ENCODE data around the gene PRR36.

The PRR36 gene

DNA sequence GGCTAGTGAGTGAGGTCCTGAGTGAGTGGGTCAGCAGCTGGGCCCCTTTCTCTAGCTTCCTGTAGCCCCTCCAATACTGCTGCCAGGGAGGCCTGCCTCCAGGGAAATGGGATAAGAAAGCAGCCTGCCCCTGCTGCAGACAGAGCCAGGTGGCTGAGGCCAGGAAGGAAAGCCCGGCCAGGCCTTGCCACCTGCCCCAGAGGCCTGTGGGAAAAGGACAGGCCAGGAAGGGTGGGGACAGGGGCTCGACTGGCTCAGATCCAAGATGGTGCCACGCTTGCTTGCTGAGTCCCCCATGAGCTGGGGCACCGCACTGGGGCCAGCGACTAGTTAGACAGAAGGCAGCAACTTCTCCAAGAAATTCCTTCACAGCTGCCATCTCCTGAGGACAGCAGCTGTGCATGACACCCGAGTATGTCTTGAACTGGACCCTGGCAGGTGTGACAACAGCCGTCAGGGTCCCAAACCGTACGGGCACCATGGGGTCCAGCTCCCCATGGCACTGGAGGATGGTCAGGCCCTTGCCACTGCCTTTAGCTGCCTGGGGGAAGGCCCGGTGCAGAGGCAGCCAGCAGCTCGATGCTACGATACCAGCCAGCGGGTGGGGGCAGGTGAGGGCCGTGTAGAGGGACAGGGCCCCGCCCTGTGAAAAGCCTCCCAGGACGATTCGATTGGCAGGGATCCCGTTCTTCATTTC, 5.1 kb upstream of the PRR36 start:
- no peak overlapping the region for H2AFZ ChIP-seq (ENCODE audit: low read length, unreplicated experiment)
- H3K36me3 ChIP-seq (ENCODE audit: insufficient read depth, low read length): no peaks in the 10 kb centered on the region

DNA sequence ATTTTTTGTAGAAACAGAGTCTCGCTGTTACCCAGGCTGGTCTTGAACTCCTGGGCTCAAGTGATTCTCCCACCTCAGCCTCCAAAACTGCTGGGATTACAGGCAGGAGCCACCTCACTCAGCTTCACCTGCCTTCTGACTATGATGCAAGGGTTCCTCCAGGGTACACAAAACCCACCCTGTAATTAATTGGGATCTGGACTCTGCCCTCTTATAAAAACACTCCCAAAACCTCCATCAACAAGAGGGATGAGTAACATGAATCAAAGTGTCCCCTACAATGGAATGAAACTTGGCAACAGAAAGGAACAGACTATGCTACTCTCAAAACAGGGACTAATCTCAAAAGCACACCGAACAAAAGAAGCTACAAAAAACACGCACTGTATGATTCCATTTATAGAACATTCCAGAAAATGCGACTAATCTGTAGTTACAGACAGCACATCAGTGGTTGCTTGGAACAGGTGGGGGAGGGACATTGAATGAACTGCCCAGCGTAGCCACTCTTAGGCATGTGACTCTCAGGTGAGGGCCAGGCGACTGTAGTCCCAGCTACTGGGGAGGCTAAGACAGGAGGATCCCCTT, 3.2 kb upstream of the PRR36 start:
- Histone ChIP-seq H3K4me3 (ENCODE audit: low read depth, low read length) (no peak overlapping the region), H2AFZ (ENCODE audit: low read length, unreplicated experiment) (no peak overlapping the region), H3K27me3 (ENCODE audit: insufficient read depth, low read length) (peaks cover 23% of the 10 kb centered on the region), H3K4me1 (ENCODE audit: control insufficient read depth, insufficient read depth, low read length, unreplicated experiment) (no peaks in the 10 kb centered on the region), H3K36me3 (ENCODE audit: insufficient read depth, low read length) (no peaks in the 10 kb centered on the region), H3K79me2 (ENCODE audit: control insufficient read depth, insufficient read depth, low read length, unreplicated experiment) (no peaks in the 10 kb centered on the region), H3K27ac (ENCODE audit: low read depth, low read length) (no peak overlapping the region)

More for the DNA sequence above, 5.1 kb upstream of the PRR36 start:
- Histone ChIP-seq H3K4me1 (ENCODE audit: control insufficient read depth, insufficient read depth, low read length, unreplicated experiment) (no peaks in the 10 kb centered on the region), H3K27me3 (ENCODE audit: insufficient read depth, low read length) (peaks cover 7% of the 10 kb centered on the region), H3K4me3 (ENCODE audit: low read depth, low read length) (no peak overlapping the region), H3K79me2 (ENCODE audit: control insufficient read depth, insufficient read depth, low read length, unreplicated experiment) (no peaks in the 10 kb centered on the region), H3K27ac (ENCODE audit: low read depth, low read length) (no peak overlapping the region)

DNA sequence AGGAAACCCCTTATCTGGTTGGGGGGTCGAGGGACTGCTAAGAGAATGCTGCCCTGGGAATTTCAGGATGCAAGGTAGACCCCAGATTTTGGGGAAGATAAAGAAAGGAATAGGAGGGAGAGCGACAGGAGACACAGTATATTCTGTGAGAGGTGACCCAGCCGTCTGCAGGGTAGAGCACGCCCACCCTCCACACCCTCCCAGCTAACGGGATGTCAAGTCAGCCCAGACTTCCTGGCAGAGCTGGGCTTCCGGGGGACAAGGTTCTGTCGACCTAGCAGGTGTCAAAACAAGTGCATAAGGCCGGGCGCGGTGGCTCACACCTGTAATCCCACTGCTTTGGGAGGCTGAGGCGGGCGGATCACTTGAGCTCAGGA, 695 bp upstream of the PRR36 start:
- H3K27ac ChIP-seq (ENCODE audit: low read depth, low read length): no peak overlapping the region
- H2AFZ ChIP-seq (ENCODE audit: low read length, unreplicated experiment): no peak overlapping the region
- H3K36me3 ChIP-seq (ENCODE audit: insufficient read depth, low read length): no peaks in the 10 kb centered on the region
- no peak overlapping the region for H3K4me3 ChIP-seq (ENCODE audit: low read depth, low read length)
- peaks cover 23% of the 10 kb centered on the region for H3K27me3 ChIP-seq (ENCODE audit: insufficient read depth, low read length)
- no peaks in the 10 kb centered on the region for H3K79me2 ChIP-seq (ENCODE audit: control insufficient read depth, insufficient read depth, low read length, unreplicated experiment)
- H3K4me1 ChIP-seq (ENCODE audit: control insufficient read depth, insufficient read depth, low read length, unreplicated experiment): no peaks in the 10 kb centered on the region

DNA sequence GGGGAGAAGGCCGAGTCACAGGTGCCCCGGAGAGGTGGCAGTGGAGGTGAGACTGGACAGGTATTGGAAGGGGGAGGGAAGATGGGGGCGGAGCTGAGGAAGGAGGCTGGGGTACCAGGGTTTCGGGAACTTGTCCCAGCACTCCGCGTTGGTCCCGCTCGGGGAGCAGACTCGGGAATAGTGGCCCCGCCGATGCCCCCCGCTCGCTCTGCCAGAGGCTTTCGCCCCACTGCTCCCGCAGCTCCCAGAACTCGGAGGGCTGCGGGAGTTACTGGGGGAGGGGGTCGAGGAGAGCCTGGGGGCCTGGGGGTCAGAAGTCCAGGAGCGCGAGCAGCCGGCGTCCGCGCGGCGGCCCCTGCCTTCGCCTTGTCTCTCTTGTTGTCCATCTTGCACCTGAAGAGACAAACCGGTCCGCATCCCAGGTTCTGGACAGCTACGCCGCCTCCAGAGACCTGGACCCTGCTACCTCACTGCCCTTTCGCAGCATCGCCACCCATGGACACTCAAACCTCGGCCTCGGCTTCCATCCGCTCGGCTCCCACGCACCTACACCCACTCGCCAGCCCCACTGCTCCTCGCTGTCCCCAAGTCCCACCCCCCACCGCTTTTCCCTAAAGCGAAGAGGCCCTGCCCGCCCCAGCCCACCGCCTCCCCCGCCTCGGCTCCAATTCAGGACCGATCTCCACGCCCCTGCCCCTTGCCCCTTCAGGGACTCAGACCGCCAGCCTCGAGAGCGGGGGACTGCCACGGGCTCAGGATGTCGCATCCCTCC, 700 bp downstream of the PRR36 start:
- no peaks in the 10 kb centered on the region for H3K79me2 ChIP-seq (ENCODE audit: control insufficient read depth, insufficient read depth, low read length, unreplicated experiment)
- H3K4me3 ChIP-seq (ENCODE audit: low read depth, low read length): no peak overlapping the region
- H3K36me3 ChIP-seq (ENCODE audit: insufficient read depth, low read length): no peaks in the 10 kb centered on the region
- no peak overlapping the region for H3K27ac ChIP-seq (ENCODE audit: low read depth, low read length)
- no peak overlapping the region for H2AFZ ChIP-seq (ENCODE audit: low read length, unreplicated experiment)
- H3K4me1 ChIP-seq (ENCODE audit: control insufficient read depth, insufficient read depth, low read length, unreplicated experiment): no peaks in the 10 kb centered on the region
- H3K27me3 ChIP-seq (ENCODE audit: insufficient read depth, low read length): peaks cover 23% of the 10 kb centered on the region

DNA sequence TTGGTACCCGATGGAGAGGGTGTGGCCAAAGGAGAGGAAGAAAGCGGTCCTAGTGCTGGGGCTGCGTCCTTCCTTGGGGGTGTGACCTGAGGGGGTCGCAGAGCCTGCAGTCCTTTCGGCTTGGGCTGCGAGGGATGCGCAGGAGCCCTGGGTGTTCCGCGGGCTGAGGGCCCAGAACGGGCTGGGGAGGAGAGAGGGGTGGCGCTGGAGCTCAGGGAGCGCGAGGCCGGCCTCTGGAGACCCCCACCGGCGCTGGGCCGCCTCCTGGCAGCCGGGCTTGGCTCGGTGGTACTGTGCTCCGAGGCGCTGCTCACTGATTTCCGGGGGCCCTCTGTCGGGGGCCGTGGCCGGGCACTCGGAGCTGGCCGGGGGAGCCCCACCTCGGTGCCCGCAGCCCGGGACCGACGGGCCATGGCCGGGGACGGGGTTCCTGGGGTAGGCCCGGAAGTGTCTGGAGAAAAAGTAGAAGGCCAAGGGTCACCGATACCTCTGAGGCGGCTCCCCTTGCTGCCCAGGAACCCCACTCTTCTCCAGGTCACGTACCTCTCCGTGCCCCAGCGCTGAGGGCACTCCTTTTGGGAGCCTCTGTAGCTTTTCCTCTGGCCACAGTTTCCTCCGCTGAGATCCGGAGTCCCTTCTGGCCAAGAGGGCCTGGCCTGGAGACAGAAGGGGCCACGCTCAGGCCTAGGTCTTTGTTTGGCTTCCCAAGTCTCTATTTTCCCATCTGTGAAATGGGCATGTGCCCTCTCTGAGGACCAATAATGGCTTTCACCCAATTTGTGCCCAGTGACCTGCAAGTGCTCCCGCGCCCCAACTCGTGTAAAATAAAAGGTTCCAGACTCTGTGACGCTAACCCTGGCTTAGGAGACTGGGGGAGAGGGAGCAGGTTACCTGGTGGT, 1.6 kb downstream of the PRR36 start:
- Histone ChIP-seq H3K4me3 (ENCODE audit: low read depth, low read length) (no peak overlapping the region), H3K27ac (ENCODE audit: low read depth, low read length) (no peak overlapping the region), H3K79me2 (ENCODE audit: control insufficient read depth, insufficient read depth, low read length, unreplicated experiment) (no peaks in the 10 kb centered on the region), H3K36me3 (ENCODE audit: insufficient read depth, low read length) (no peaks in the 10 kb centered on the region), H2AFZ (ENCODE audit: low read length, unreplicated experiment) (no peak overlapping the region), H3K4me1 (ENCODE audit: control insufficient read depth, insufficient read depth, low read length, unreplicated experiment) (no peaks in the 10 kb centered on the region), H3K27me3 (ENCODE audit: insufficient read depth, low read length) (peaks cover 23% of the 10 kb centered on the region)

DNA sequence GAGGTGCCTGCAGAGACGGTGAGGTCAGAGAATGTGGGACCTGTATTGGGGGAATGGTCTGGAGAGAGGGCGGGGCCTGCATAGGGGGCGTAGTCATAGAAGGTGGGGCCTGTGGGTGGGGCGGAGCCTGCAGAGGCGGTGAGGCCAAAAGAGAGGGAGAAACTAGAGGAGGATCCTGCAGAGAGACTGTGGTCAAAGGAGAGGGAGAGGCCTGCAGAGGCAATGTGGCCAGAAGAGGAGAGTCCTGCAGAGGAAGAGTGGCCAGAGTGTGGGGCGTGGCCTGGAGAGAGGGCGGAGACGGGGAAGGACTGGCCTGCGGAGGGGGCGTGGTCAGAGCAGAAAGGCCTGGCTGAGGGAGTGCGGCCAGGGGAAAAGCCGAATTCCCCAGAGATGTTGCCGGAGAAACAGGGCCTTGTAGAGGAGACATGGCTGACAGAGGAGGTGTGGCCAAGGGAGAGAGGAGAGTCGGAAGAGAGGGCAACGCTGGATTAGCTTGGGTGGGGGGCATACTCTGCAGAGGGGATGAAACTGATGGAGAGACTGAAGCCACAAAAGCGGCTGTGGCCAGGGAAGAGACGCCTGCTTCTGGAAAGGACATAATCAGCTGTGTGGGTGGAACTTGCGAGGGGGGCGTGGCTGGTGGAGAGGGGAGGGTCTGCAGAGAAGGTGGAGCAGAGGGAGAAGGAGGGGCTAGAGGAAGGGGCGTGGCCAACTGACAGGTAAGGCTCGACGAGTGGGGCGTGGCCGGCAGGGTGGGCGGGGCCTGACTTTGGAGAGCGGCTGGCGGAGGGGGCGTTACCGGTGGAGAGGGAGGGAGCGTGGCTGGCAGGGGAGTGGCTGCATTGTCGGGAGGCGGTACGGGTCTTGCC, 2.5 kb downstream of the PRR36 start:
- Histone ChIP-seq H3K27me3 (ENCODE audit: insufficient read depth, low read length) (peaks cover 23% of the 10 kb centered on the region), H3K27ac (ENCODE audit: low read depth, low read length) (no peak overlapping the region), H3K4me1 (ENCODE audit: control insufficient read depth, insufficient read depth, low read length, unreplicated experiment) (no peaks in the 10 kb centered on the region), H3K36me3 (ENCODE audit: insufficient read depth, low read length) (no peaks in the 10 kb centered on the region), H3K4me3 (ENCODE audit: low read depth, low read length) (peak overlapping the region; percentile 66), H3K79me2 (ENCODE audit: control insufficient read depth, insufficient read depth, low read length, unreplicated experiment) (no peaks in the 10 kb centered on the region), H2AFZ (ENCODE audit: low read length, unreplicated experiment) (no peak overlapping the region)

DNA sequence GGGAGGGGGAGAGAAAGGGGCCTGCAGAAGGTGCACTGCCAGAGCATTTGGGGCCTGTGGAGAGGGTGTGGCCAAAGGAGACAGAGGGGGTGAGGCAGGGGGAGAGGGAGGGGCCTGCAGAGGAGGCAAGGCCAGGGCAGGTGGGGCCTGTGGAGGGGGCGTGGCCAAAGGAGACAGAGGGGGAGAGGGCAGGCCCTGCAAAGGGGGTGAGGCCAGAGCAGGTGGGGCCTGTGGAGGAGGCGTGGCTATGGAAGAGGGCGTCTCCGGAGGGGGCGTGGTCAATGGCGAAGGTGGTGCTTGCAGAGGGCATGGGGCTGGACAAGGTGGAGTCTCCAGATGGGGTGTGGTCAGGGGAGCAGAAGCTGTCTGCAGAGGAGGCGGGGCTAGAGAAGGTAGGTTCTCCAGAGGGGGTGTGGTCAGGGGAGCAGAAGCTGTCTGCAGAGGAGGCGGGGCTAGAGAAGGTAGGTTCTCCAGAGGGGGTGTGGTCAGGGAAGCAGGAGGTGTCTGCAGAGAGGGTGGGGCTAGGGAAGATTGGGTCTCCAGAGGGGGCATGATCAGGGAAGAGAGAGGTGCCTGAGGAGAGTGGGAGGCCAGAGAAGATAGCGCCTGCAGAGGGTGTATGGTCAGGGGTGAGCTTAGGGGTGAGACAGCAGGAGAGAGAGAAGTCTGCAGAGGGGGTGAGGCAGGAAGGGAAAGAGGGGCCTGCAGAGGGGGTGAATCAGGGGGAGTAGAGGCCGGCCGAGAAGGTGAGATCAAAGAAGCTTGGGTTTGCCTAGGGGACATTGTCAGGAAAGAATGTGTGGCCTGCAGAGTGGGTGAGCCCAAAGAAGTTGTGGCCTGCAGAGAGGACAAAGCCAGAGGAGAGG, 3.4 kb downstream of the PRR36 start:
- no peak overlapping the region for H3K27ac ChIP-seq (ENCODE audit: low read depth, low read length)

DNA sequence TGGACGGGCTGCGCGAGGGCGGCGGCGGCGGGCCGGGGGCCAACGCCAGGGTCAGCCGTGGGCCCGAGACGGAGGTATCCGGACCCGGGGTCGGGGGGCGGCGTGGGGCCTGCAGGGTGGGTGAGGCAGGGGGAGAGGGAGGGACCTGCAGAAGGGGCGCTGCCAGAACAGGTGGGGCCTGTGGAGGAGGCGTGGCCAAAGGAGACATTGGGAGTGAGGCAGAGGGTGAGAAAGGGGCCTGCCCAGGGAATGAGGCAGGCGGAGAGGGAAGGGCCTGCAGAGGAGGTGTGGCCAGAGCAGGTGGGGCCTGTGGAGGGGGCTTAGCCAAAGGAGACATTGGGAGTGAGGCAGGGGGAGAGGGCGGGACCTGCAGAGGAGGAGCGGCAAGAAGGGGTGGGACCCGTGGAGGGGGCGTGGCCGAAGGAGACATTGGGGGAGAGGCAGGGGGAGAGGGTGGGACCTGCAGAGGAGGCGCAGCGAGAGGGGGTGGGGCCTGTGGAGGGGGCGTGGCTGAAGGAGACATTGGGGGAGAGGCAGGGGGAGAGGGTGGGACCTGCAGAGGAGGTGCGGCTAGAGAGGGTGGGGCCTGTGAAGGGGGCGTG, 4.2 kb downstream of the PRR36 start:
- Histone ChIP-seq H3K27me3 (ENCODE audit: insufficient read depth, low read length) (peaks cover 23% of the 10 kb centered on the region), H3K4me1 (ENCODE audit: control insufficient read depth, insufficient read depth, low read length, unreplicated experiment) (no peaks in the 10 kb centered on the region), H3K36me3 (ENCODE audit: insufficient read depth, low read length) (no peaks in the 10 kb centered on the region), H3K79me2 (ENCODE audit: control insufficient read depth, insufficient read depth, low read length, unreplicated experiment) (no peaks in the 10 kb centered on the region), H2AFZ (ENCODE audit: low read length, unreplicated experiment) (no peak overlapping the region), H3K4me3 (ENCODE audit: low read depth, low read length) (peak overlapping the region; percentile 68), H3K27ac (ENCODE audit: low read depth, low read length) (no peak overlapping the region)

More for the DNA sequence above, 3.4 kb downstream of the PRR36 start:
- Histone ChIP-seq H3K4me3 (ENCODE audit: low read depth, low read length) (no peak overlapping the region), H3K79me2 (ENCODE audit: control insufficient read depth, insufficient read depth, low read length, unreplicated experiment) (no peaks in the 10 kb centered on the region), H3K4me1 (ENCODE audit: control insufficient read depth, insufficient read depth, low read length, unreplicated experiment) (no peaks in the 10 kb centered on the region), H2AFZ (ENCODE audit: low read length, unreplicated experiment) (no peak overlapping the region), H3K36me3 (ENCODE audit: insufficient read depth, low read length) (no peaks in the 10 kb centered on the region), H3K27me3 (ENCODE audit: insufficient read depth, low read length) (peaks cover 23% of the 10 kb centered on the region)

DNA sequence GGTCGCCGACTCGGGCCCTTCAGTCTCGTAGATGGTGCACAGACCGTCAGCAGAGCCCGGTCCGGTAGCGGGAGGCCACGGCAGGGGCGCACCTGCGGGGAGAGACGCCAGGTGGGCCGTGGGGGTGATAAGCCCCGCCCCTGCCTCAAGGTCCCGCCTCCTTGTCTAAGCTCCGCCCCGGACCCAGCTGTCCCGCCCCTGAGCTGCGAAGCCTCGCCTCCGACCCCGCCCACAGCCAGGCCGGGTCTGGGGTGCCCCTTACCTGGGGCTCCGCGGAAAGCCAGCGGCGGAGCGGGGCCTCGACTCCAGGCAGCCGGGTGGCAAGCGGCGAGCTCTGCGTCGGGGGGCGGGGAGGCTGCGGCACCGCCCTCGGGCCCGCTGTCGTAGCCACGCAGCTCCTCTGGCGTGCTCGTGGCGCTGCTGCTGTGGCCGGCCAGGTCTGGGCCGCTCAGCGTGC, 4.7 kb downstream of the PRR36 start:
- peaks cover 18% of the 10 kb centered on the region for H3K27me3 ChIP-seq (ENCODE audit: insufficient read depth, low read length)
- H3K36me3 ChIP-seq (ENCODE audit: insufficient read depth, low read length): no peaks in the 10 kb centered on the region
- H3K79me2 ChIP-seq (ENCODE audit: control insufficient read depth, insufficient read depth, low read length, unreplicated experiment): no peaks in the 10 kb centered on the region
- H3K4me3 ChIP-seq (ENCODE audit: low read depth, low read length): peak overlapping the region; percentile 68
- H2AFZ ChIP-seq (ENCODE audit: low read length, unreplicated experiment): no peak overlapping the region
- H3K4me1 ChIP-seq (ENCODE audit: control insufficient read depth, insufficient read depth, low read length, unreplicated experiment): no peaks in the 10 kb centered on the region
- no peak overlapping the region for H3K27ac ChIP-seq (ENCODE audit: low read depth, low read length)

Measured in ACC112 (cell line).